ENCODE data around the gene KNG1. TPM values are rescaled to one million over a fixed set of nuclear protein-coding genes. Genes with fewer than 3 reads are reported as not detected.

Gene KNG1
- total RNA-seq, 2 donors from 2014 or later: not detected

GRCh38 chr3:186724911-186725310 is 7.8 kb downstream of the KNG1 start:
- H3K36me3 Mint-ChIP-seq (ENCODE audit: low read depth): no peaks in the 10 kb centered on the region
- H3K27ac Mint-ChIP-seq: no peak overlapping the region
- no peaks in the 10 kb centered on the region for H3K9me3 Mint-ChIP-seq
- 85 to 98% methylated on average over 7 to 12 of the region's 12 CpGs for WGBS, 2 experiments (ENCODE audit: insufficient coverage in 1 of 2, insufficient read length in 1 of 2)
- no peak overlapping the region for H3K27ac ChIP-seq (ENCODE audit: low read depth, low read length)
- no peaks in the 10 kb centered on the region for H3K36me3 ChIP-seq (ENCODE audit: control insufficient read depth, insufficient read depth, low read length)
- no peaks in the 10 kb centered on the region for H3K9me3 ChIP-seq (ENCODE audit: control insufficient read depth, low read length)
- H3K4me1 Mint-ChIP-seq: no peaks in the 10 kb centered on the region
- H3K4me3 ChIP-seq (ENCODE audit: low read length): no peak overlapping the region
- no peaks in the 10 kb centered on the region for H3K4me1 ChIP-seq (ENCODE audit: control insufficient read depth, insufficient read depth, low read length)
- no peak overlapping the region for H3K9ac ChIP-seq (ENCODE audit: extremely low read depth, low read length, poor library complexity, severe bottlenecking)
- no peaks in the 10 kb centered on the region for H3K27me3 ChIP-seq (ENCODE audit: control insufficient read depth, insufficient read depth, low read length, poor library complexity, severe bottlenecking)
- no peaks in the 10 kb centered on the region for H3K27me3 Mint-ChIP-seq (ENCODE audit: insufficient read depth)
- no peak for TF ChIP-seq CTCF (conservative IDR thresholded peaks at IDR 0.05)
- H3K4me3 Mint-ChIP-seq: no peak overlapping the region
- DNase-seq: no peak

GRCh38 chr3:186732169-186732766 is 15.1 kb downstream of the KNG1 start:
- Mint-ChIP-seq H3K9me3 (no peaks in the 10 kb centered on the region), H3K4me1 (no peaks in the 10 kb centered on the region), H3K27me3 (ENCODE audit: insufficient read depth) (peaks cover 2% of the 10 kb centered on the region), H3K4me3 (no peak overlapping the region), H3K36me3 (ENCODE audit: low read depth) (no peaks in the 10 kb centered on the region), H3K27ac (no peak overlapping the region)
- H3K9me3 ChIP-seq (ENCODE audit: control insufficient read depth, low read length): no peaks in the 10 kb centered on the region
- no peaks in the 10 kb centered on the region for H3K4me1 ChIP-seq (ENCODE audit: control insufficient read depth, insufficient read depth, low read length)
- no peaks in the 10 kb centered on the region for H3K36me3 ChIP-seq (ENCODE audit: control insufficient read depth, insufficient read depth, low read length)
- no peak overlapping the region for H3K27ac ChIP-seq (ENCODE audit: low read depth, low read length)
- no peaks in the 10 kb centered on the region for H3K27me3 ChIP-seq (ENCODE audit: control insufficient read depth, insufficient read depth, low read length, poor library complexity, severe bottlenecking)
- no peak overlapping the region for H3K9ac ChIP-seq (ENCODE audit: extremely low read depth, low read length, poor library complexity, severe bottlenecking)
- H3K4me3 ChIP-seq (ENCODE audit: low read length): no peak overlapping the region
- WGBS, 2 experiments (ENCODE audit: insufficient coverage in 1 of 2, insufficient read length in 1 of 2): 82 to 95% methylated on average over 3 of the region's 4 CpGs
- no peak for DNase-seq
- no peak for TF ChIP-seq CTCF (conservative IDR thresholded peaks at IDR 0.05)

- H3K27ac Mint-ChIP-seq: no peak overlapping the region
- Histone ChIP-seq H3K27me3 (ENCODE audit: control insufficient read depth, insufficient read depth, low read length, poor library complexity, severe bottlenecking) (no peaks in the 10 kb centered on the region), H3K9ac (ENCODE audit: extremely low read depth, low read length, poor library complexity, severe bottlenecking) (no peak overlapping the region), H3K4me1 (ENCODE audit: control insufficient read depth, insufficient read depth, low read length) (no peaks in the 10 kb centered on the region), H3K9me3 (ENCODE audit: control insufficient read depth, low read length) (no peaks in the 10 kb centered on the region), H3K36me3 (ENCODE audit: control insufficient read depth, insufficient read depth, low read length) (no peaks in the 10 kb centered on the region), H3K4me3 (ENCODE audit: low read length) (no peak overlapping the region), H3K27ac (ENCODE audit: low read depth, low read length) (no peak overlapping the region)
- H3K27me3 Mint-ChIP-seq (ENCODE audit: insufficient read depth): no peaks in the 10 kb centered on the region
- no peaks in the 10 kb centered on the region for H3K9me3 Mint-ChIP-seq
- H3K4me3 Mint-ChIP-seq: no peak overlapping the region
- no peak for TF ChIP-seq CTCF (conservative IDR thresholded peaks at IDR 0.05)
- H3K36me3 Mint-ChIP-seq (ENCODE audit: low read depth): no peaks in the 10 kb centered on the region
- 88 to 95% methylated on average over 4 to 7 of the region's 7 CpGs for WGBS, 2 experiments (ENCODE audit: insufficient coverage in 1 of 2, insufficient read length in 1 of 2)
- no peak for DNase-seq
- peaks cover 3% of the 10 kb centered on the region for H3K4me1 Mint-ChIP-seq
Measured at GRCh38 chr3:186742618-186743380, 25.6 kb downstream of the KNG1 start.
